Measurements from ENCODE around the gene ANKRD40CL. TPM values are rescaled to one million over a fixed set of nuclear protein-coding genes. Genes with fewer than 3 reads are reported as not detected.

The ANKRD40CL gene
- total RNA-seq, 3 donors from 2014 or later (not counting 1 experiment from before 2014, with no cell fraction given) = not detected

GRCh38 chr17:50798424-50799288 is 31.3 kb upstream of the ANKRD40CL start:
- H3K4me3 ChIP-seq (ENCODE audit: low read length) = no peak overlapping the region
- no peaks in the 10 kb centered on the region for H3K27me3 Mint-ChIP-seq (ENCODE audit: low read depth in 2 of 2)
- no peak overlapping the region for H3K4me3 Mint-ChIP-seq
- no peaks in the 10 kb centered on the region for H3K36me3 ChIP-seq (ENCODE audit: control insufficient read depth, insufficient read depth, low read length)
- H3K27ac ChIP-seq (ENCODE audit: low read length) = no peak overlapping the region
- no peak for TF ChIP-seq CTCF (IDR thresholded peaks at IDR 0.05)
- H3K36me3 Mint-ChIP-seq = no peaks in the 10 kb centered on the region
- no peaks in the 10 kb centered on the region for H3K4me1 ChIP-seq (ENCODE audit: control insufficient read depth, insufficient read depth, low read length)
- no peak for ATAC-seq
- 91% methylated on average over 19 of the region's 19 CpGs for WGBS (ENCODE audit: insufficient coverage)
- no peak for DNase-seq
- H3K27ac Mint-ChIP-seq = no peak overlapping the region
- H3K9me3 ChIP-seq (ENCODE audit: control insufficient read depth, insufficient read depth, low read length) = no peaks in the 10 kb centered on the region
- no peaks in the 10 kb centered on the region for H3K9me3 Mint-ChIP-seq
- intact Hi-C loops (cut with micrococcal nuclease) = no loop called here
- no peaks in the 10 kb centered on the region for H3K4me1 Mint-ChIP-seq
- no peaks in the 10 kb centered on the region for H3K27me3 ChIP-seq (ENCODE audit: control insufficient read depth, insufficient read depth, low read length)

- H3K9me3 Mint-ChIP-seq = no peaks in the 10 kb centered on the region
- H3K4me3 Mint-ChIP-seq = no peak overlapping the region
- H3K27ac ChIP-seq (ENCODE audit: low read length) = no peak overlapping the region
- H3K4me1 Mint-ChIP-seq = peaks cover 0 to 4% of the 10 kb centered on the region in 2 donors
- no peaks in the 10 kb centered on the region for H3K9me3 ChIP-seq (ENCODE audit: control insufficient read depth, insufficient read depth, low read length)
- intact Hi-C loops (cut with micrococcal nuclease) = no loop called here
- H3K36me3 ChIP-seq (ENCODE audit: control insufficient read depth, insufficient read depth, low read length) = no peaks in the 10 kb centered on the region
- no peak for TF ChIP-seq CTCF (IDR thresholded peaks at IDR 0.05)
- H3K27me3 ChIP-seq (ENCODE audit: control insufficient read depth, insufficient read depth, low read length) = no peaks in the 10 kb centered on the region
- H3K4me3 ChIP-seq (ENCODE audit: low read length) = no peak overlapping the region
- H3K36me3 Mint-ChIP-seq = no peaks in the 10 kb centered on the region
- H3K27ac Mint-ChIP-seq = no peak overlapping the region
- WGBS (ENCODE audit: insufficient coverage) = 83% methylated on average over 11 of the region's 11 CpGs
- no peak for DNase-seq
- no peaks in the 10 kb centered on the region for H3K27me3 Mint-ChIP-seq (ENCODE audit: low read depth in 2 of 2)
- no peak for ATAC-seq
- no peaks in the 10 kb centered on the region for H3K4me1 ChIP-seq (ENCODE audit: control insufficient read depth, insufficient read depth, low read length)
These were observed 30.0 kb upstream of the ANKRD40CL start for GRCh38 chr17:50797135-50797810.

GRCh38 chr17:50794361-50794760 is 27.0 kb upstream of the ANKRD40CL start:
- intact Hi-C loops (cut with micrococcal nuclease) = no loop called here
- Histone ChIP-seq H3K27ac (ENCODE audit: low read length) (no peak overlapping the region), H3K4me1 (ENCODE audit: control insufficient read depth, insufficient read depth, low read length) (no peaks in the 10 kb centered on the region), H3K36me3 (ENCODE audit: control insufficient read depth, insufficient read depth, low read length) (no peaks in the 10 kb centered on the region), H3K9me3 (ENCODE audit: control insufficient read depth, insufficient read depth, low read length) (no peaks in the 10 kb centered on the region), H3K4me3 (ENCODE audit: low read length) (no peak overlapping the region), H3K27me3 (ENCODE audit: control insufficient read depth, insufficient read depth, low read length) (no peaks in the 10 kb centered on the region)
- 82% methylated on average over 2 of the region's 6 CpGs for WGBS (ENCODE audit: insufficient coverage)
- H3K4me3 Mint-ChIP-seq = no peak overlapping the region
- no peaks in the 10 kb centered on the region for H3K9me3 Mint-ChIP-seq
- DNase-seq (no peak), ATAC-seq (no peak)
- TF ChIP-seq CTCF (IDR thresholded peaks at IDR 0.05) = no peak
- H3K27me3 Mint-ChIP-seq (ENCODE audit: low read depth in 2 of 2) = peaks cover 7% of the 10 kb centered on the region in 2 donors
- H3K36me3 Mint-ChIP-seq = no peaks in the 10 kb centered on the region
- no peak overlapping the region for H3K27ac Mint-ChIP-seq
- peaks cover 0 to 4% of the 10 kb centered on the region in 2 donors for H3K4me1 Mint-ChIP-seq
